Fibroblast of lung (primary cell): ENCODE measurements around the gene DPP4.

ENCODE experiments used
- CTCF ChIP-seq, 2 donors: IDR thresholded peaks in 1 of 2; conservative IDR thresholded peaks in 1 of 2; 1 replicate in 1 of 2; 2 replicates in 1 of 2; pipeline ENCODE4 v1.5.1; 2011 to 2012; ENCODE audit warnings: low read length in 2 of 2, control low read depth in 1 of 2, inconsistent platforms in 1 of 2, low read depth in 1 of 2, mild to moderate bottlenecking in 1 of 2
- EZH2 ChIP-seq: IDR thresholded peaks from 2 replicates; pipeline ENCODE4 v1.5.1; 2012; ENCODE audit warnings: low read length, control low read depth, mild to moderate bottlenecking; ENCODE audit errors: missing control alignments

- TF ChIP-seq CTCF (conservative IDR thresholded peaks at IDR 0.05 in 1 of 2, IDR thresholded peaks at IDR 0.05 in 1 of 2; ENCODE audit: low read depth in 1 of 2, low read length in 2 of 2) (no peak), EZH2 (no peak)
Measured at GRCh38 chr2:161971551-161971950, 102.5 kb downstream of the DPP4 start.
